Embryonic facial prominence (tissue), 1 donor: ENCODE data around the gene PRR5.
A peak's percentile ranks its signal among the peaks of the same experiment; 100 is the strongest.

Experiments
- DNase-seq: peaks from one replicate; pipeline ENCODE4 v3.0.0-alpha.2; 2016; ENCODE audit errors: extremely low spot score

The PRR5 gene

DNA sequence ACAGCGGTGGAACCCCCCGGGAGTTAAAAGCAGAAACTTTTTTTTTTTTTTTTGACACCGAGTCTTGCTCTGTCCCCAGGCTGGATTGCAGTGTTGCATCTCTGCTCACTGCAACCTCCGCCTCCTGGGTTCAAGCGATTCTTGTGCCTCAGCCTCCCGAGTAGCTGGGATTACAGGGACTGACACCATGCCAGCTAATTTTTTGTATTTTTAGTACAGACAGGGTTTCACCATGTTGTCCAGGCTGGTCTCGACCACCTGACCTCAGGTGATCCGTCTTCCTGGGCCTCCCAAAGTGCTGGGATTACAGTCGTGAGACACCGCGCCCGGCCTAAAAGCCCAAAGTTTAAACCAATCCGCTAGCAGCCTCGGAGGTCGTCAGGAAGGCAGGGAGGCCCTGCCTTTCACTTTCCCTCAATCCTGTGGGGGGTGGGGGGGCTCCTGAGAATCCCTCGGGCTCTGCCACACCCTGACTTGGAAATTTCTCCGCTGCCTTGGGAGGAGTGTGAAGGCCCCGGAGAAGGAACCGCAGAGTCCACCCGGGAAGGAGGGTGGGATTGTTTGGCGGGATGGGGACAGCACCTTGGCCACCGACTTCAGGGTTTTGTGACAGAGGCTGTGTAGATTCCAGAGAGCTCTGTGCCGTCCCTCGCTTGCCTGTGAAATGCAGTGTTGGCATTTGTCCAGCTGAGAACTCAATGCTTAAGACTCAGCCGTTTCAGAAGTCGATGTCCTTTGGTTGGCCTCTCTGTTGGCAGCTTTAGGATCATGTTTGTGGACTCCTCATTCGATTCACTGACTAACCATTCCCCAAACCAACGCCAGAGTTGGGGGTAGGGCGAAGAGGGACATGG lies 51.4 kb downstream of the PRR5 start:
- peak; percentile 70 for DNase-seq

DNA sequence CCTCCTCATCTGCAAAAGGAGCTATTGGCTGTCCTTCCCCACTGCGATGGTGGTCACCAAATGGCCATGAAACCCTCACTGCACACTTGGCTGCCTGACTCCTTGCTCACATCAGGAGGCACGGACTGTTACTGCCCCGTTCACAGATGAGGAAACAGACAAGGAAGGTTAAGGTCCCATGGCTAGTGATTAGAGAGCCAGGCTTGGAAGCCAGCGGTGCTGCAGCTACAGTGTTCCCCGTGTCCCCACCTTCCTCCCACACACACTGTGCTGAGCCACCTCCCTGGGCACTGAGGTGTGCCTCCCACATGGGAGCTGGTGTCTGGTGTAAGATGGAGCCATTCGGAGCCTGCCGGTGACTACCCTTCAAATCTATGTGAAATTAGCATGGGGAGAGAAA lies 53.0 kb downstream of the PRR5 start:
- DNase-seq = no peak

DNA sequence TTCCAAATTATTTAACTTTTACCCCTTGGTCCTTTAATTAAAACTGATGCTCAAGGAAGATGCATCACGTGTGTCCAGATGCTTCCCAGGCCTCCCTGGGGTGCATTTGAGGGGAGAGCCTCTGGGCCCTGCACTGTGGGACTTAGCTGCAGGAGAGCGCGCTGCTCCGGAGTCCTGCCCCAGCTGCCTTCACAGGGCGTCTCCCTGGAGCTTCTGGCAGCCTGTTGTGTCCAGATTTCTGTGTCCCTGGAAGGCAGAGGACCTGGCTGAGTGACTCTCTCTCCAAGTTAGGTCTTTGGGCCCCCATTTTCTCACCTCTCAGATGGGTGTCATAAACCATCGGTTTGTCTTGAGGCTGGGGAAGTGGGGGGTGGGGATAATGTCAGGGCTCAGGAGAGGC lies 53.4 kb downstream of the PRR5 start:
- no peak for DNase-seq

DNA sequence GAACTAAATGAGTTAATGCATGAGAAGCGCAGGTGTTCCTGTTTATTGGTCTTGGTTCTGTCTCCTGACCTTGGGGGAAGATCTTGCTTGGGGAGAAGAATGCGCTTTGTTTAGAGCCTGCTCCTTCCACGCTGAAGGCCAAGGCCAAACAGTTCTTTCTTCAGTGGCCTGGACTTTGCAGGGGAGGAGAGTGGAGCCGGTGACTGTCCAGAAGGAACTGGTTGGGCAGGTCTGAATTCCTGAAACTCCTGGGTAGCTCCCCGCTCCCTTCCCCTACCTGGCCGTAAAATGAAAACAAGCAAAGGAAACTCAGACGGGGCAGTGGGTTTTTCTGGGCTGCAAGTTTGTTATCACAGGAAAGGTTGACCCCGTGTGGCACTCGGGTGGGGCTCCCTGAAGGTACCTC lies 54.0 kb downstream of the PRR5 start:
- no peak for DNase-seq

DNA sequence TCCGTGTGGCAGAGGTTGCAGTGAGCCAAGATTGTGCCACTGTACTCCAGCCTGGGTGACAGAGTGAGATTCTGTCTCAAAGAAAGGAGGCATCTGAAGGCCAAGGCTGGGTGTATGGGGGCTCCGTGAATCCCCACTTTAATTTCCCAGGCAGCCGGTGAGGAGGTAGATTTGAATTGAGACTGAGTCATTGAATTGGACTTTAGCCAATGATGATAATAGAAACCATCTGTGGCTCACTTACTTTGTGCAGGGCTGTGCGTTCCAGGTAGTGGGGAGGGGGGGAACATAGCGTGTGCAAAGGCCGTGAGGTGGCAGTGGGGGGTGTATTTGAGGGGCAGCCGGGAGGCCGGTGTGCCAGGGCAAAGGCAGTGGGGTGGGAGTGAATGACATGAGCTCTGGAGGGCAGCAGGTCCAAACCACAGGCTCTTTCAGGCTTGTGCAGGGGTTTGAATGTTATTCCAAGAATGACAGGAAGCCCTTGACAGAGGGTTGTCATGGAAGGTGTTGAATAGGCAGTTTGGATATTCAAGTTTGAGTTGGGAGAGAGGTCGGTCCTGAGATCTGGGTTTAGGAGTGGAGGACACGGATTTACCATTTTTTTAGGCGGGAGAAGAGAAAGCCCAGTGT lies 56.5 kb downstream of the PRR5 start:
- no peak for DNase-seq

DNA sequence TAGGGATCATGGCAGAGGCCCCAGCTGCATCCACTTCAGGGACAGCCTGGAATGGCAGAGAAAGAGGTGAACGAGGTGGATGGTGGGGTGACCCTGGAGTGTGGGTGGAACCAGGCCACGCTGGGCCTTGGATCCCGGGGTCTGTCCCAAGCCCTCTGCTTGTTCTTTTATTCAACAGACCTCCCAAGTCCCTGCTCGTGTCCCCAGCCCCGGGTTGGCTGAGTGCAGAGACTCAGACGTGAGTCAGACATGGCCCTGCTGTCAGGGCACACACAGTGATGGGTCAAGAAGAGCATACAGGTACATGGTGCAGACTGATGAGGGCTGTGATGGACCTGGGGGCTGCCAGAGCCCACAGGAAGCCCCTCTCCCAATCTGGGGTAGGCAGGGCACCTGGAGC lies 57.0 kb downstream of the PRR5 start:
- DNase-seq = no peak

DNA sequence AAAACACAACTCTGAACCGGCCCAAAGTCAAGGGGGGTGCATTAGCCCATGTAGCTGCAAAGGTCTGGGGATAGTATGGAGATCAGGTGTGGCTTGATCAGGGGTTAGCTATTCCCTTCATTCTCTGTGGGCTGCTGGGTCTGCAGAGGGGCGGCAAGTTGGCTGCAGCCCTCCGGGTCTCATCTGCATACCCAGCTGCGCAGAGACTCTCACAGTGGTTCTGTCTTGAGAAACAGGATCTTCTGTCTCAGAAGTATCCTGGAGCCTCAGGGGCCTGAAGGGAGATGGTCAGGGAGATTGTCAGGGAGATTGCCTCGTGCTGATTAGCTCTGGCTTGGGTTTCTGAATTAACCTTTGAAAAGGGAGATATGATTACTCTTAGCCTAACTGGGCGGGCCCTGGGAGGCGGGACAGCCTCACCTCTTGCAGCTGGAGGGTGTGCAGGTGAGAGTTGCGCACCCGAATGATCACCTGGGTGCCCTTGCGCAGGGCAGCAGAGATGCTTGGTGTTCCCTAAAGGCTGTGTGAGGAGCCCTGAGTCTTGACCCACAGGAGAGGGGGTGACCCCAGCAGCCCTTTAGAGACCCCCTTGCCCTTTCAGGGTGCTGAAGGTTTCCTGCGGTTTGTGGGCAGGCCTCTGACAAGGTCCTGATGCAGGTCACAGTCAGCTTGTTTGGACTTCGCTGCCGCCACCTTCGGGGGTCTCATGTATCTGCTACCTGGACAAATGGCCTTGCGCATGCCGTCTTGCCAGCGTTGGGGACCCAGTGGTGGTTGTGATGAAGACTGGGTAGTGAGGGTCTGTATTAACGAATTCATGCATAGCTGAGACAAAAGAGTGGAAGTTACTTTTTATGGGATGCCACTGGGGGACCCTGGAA lies 57.7 kb downstream of the PRR5 start:
- DNase-seq = no peak

DNA sequence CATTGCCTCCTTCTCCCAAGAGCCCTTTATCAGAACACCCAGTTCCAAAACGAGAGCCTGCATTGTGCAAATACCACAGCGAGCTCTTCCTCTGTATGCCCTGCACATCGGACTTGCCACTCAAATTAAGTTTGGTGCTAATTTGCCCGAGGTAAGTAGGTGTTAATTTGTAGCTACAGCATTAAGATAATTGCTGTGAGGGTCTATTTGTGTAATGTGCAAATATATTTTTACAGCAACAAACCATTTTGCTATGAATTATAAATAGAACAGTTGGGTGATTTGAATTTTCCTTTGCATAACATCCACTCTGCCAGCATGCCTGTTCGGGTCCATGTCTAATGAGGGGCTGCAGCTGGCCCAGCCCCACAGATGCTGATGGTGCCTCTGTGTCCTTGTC lies 58.5 kb downstream of the PRR5 start:
- no peak for DNase-seq

DNA sequence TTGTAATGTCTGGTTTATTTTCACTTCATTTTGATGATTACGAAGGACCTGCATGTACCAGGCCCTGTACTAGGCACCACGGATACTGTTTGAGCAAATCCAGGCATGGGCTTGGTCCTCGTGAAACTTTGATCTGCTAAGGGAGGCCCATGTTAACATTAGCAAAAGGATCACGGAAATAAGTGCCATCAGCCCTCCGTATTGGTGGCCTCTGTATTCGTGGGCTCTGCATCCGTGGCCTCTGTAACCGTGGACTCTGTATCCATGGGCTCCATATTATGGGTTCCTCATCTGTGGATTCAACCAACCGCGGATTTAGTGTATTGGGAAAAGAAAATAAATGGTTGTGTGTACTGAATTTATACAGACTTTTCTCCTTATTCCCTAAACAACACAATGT lies 59.0 kb downstream of the PRR5 start:
- no peak for DNase-seq

DNA sequence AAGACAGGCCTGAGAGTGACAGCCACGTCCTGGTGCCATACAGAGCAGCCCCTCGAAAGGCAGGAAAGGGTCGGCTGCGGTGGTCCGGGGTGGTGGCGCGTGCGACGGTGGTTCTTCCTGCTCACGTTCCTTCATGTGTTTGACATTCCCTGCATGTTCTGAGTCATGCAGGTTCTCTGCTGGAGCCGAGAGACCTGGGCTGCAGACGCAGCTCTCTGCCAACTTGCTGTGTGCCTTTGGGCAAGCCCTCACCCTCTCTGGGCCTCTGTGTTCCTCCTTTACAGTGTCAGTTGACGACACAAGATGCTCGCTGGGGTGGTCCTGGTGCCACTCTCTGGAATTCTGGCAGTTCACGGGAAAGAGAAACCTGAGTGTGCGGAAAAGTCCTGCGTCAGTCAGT lies 62.4 kb downstream of the PRR5 start:
- DNase-seq = no peak

DNA sequence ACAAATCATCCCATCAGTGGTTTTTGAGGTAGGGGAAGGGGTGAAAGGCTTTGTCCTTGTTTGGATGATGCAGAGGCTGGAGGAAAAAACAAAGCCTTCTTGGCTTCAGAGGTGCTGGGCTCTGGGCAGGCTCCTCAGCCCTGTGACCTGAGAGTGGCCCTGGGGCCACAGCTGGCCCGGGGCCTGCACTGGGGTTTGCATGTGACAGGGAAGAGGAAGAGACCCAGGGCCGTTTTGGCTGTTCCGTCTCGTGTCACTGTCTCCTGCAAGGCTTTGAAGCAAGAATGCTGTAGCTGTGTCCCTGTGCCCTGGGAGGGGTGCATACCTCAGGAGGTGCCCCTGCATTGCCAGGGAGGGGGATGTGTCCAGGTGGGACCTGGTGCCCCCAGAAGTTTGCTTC lies 63.0 kb downstream of the PRR5 start:
- no peak for DNase-seq

DNA sequence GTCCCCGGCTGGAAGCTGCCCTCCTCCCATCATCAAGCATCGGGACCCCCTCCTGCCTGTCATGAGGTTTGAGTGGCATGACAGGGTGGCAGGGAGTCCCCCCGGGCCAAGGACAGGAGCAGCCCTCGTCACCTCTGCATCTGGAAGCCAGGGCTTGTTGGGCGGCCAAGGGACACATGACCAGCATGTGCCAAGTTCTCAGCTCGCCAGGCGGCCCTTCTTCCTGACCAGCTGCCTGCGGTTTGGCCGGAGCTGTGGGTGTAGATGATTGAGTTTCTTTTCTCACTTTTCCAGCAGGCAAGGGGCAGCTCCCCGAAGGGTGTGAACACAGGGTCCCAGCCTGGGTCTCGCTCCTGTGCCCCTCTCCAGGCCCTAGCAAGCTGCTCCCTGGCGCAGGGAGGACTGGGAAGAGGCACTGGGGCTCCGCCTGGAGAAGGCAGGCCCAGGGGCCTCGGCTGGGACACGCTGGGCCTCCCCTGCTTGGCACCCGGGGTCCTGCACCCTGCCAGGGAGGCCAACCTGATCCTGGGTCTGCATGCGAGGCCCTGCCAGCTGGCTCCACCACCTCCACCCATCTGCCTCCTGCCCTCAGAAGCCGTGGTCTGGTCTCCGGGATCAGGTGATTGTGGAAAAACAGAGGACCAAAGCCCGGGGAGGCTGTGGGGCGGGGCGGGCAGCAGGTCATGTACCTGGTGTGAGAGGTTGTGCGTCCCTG lies 63.7 kb downstream of the PRR5 start:
- no peak for DNase-seq

DNA sequence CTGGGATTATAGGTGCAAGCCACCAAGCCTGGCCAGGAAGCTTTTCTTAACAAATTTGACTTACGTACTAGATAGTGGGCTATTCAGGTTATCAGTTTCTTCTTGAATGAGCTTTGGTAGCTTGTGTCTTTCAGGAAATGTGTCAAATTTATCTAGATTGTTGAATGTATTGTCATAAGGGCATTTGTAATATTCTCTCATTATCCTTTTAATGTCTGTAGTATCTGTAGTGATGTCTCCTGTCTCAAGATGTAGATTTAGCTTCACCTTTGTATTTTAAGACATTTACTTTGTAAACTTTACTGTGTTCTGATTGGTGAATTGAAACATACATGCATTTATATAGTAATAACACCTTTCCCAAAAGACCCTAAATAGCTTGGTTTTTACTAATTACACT lies 71.1 kb downstream of the PRR5 start:
- DNase-seq = no peak

DNA sequence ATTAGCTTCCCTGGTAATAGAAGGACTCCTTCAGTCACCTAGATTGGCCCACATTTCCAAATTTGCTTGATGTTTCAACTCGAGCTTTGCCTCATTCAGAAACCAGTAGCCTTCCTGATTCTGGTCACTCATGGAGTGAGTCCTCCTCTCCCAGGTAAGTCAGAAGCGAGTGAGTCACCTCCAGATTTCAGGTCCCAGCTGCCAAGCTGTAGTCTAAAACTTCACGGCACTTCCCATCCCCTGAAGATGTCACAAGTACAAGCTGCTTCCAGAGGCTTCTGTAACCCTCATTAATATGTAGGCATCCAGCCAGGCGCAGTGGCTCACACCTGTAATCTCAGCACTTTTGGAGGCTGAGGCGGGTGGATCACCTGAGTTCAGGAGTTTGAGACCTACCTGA lies 73.9 kb downstream of the PRR5 start:
- DNase-seq = no peak

DNA sequence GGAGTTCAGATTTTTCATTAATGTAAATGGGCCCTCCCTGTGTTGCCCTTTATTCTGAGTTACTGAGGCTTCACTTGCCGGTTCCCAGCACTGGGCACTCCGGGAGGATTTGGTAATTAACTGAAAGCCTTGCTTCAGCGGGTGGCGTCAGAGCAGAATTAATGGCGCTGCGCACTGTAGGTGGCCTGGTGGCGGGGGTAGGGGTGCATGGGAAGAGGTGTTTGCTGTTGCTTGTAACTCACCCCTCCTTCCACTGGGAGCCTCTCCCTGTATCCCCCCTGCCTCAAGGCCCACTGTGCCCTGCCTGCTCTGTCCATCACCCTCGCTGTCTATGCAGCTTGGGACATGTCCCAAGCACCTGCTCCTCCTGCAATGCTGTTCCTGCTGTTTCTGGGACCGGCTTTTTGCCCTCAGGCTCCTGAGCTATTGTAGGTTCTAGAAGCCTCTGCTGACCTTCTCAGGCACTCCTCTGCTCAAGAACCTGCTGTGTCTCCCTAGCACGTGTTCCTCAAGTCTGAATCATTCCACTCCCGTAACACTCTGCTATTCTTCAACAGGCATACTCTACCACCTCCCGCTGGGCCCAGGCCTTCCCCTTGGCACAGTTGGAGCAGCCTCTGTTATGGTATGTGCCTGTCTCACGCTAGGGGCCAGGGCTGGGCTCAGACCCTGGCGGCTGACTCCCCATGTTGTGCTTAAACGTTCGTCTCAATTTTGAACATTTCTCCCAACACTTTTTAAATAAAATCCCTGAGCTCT lies 74.8 kb downstream of the PRR5 start:
- DNase-seq = no peak

DNA sequence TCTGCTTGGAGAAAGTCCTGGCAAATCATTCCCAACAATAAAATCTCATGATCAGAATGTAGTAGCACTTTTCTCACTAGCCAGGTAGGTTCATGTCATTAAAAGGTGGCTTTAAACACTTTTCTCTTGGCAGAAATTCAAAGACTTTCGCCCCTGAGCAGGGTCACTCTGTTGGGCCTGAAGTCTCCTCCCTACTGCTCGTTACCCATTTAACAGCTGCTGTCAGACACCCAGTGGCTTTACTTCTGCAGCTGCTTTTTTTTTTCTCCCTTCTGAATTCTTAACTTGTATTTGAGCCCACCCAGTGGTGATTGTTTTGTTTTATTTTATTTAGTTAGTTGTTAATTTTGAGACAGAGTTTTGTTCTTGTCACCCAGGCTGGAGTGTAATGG lies 75.4 kb downstream of the PRR5 start:
- no peak for DNase-seq

DNA sequence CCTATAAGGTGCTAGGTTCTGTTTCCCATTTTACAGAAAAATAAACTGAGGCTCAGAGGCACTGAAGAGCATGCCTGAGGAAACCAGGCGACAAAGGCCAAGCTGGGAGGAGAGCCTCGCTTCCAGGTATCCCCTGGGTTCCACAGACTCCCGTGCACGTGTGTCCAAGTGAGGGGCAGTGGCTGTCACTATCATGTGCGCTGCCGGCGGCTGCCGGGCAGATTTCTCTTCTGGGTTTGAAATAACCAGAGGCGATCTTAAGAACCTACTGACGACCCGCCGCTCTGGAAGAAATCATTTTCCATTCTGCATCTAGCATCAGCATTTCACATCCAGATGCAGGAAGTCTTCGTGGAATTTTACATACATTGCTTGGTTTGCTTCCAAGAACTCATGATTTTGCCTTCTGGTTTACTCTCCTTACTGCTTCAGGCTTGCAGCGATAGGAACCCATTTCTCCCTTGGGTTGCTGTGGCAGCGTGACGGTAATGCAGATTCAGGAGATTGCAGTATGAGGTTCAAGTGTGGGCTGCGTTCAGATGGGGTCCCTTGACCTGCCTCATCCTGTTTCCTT lies 79.0 kb downstream of the PRR5 start:
- DNase-seq = no peak

DNA sequence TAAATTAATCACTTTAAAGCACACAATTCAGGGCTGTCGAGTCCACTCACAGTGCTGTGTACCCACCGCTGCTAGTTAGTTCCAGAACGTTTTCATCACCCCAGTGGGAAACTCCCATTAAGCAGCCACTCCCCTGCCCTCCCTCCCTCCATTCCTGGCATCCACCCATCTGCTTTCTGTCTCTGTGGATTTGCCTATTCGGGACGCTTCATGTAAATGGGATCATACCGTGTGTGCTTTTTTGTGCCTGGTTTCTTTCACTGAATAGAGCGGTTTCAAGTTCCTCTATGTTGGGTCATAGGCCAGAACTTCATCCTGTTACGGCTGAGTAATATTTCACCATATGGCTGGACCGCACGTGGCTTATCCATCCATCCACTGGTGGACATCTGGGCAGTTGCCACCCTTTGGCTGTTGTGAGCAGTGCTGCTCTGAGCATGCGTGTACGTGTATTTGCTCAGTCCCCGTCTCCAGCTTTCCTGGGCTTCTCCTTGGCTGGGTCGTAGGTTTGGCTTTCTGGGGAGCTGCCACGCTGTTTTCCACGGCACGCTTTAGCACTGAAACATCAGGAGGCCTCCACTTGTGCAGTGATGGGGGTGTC lies 80.5 kb downstream of the PRR5 start:
- DNase-seq = no peak

DNA sequence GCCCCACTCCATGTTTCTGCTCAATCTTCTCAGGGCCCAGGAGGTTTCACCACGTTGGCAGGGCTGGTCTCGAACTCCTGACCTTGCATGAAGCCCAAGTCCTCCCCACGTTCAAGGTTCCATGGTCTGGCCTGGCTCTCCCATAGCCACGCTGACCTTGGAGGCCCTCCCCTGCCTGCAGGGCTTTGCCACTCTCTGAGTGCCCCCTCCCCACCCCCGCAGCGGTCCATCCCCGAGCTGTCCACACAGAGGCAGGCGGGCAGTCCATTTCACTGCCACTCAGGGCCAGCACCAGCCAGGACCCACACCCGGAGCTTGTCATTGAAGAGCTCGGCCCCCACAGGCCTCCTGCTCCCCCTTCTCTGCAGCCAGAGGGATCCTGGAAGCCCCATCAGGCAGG lies 81.1 kb downstream of the PRR5 start:
- DNase-seq = no peak

DNA sequence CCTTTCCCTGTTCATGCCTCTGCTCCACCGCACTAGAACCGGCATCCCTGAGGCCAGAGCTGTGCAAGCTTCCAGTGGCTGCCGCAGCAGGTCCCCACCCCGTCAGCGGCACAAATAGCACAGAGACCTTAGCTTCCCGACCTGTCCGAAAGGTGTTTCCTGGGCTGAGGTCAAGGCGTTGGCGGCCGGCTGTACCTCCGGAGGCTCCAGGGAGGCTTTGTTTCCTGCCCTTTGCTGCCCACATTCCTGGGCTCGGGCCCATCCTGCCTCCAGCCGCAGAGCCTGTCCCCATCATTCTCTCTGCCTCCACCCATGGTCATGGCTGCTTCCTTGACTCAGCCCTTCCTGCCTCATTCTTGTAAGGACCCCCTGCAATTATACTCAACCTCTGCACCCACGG lies 81.6 kb downstream of the PRR5 start:
- no peak for DNase-seq
